Left lung (tissue), 10 donors: ENCODE measurements around the gene GRIP2. TPM values are rescaled to one million over a fixed set of nuclear protein-coding genes. Genes with fewer than 3 reads are reported as not detected.

ENCODE experiments used
- ATAC-seq: fragments of 200-7000 bp; cut with Tn5 transposase; one replicate; pipeline ENCODE4 v1.9.1; 2020; ENCODE audit warnings: moderate library complexity
- DNase-seq, 4 donors: peaks; one replicate each; pipeline ENCODE4 v3.0.0-alpha.2; 2013 to 2020
- H3K27ac ChIP-seq, 2 donors: fragments of 200-600 bp; sonication (generic) in 1 of 2; one replicate each; pipeline versions ENCODE4 v1.5.0 to v1.8.0; 2020 to 2021
- H3K27me3 ChIP-seq, 2 donors: fragments of 200-600 bp; sonication (generic) in 1 of 2; one replicate each; pipeline versions ENCODE4 v1.5.0 to v1.8.0; 2020 to 2021
- H3K36me3 ChIP-seq, 2 donors: fragments of 200-600 bp; sonication (generic) in 1 of 2; one replicate each; pipeline versions ENCODE4 v1.5.0 to v1.8.0; 2020 to 2021
- H3K4me1 ChIP-seq, 2 donors: fragments of 200-600 bp; one replicate each; pipeline ENCODE4 v1.8.0; 2021
- H3K4me3 ChIP-seq, 2 donors: fragments of 200-600 bp; sonication (generic) in 1 of 2; one replicate each; pipeline versions ENCODE4 v1.5.0 to v1.8.0; 2020 to 2021; ENCODE audit warnings: mild to moderate bottlenecking in 1 of 2
- H3K9me3 ChIP-seq, 2 donors: fragments of 200-600 bp; sonication (generic) in 1 of 2; one replicate each; pipeline versions ENCODE4 v1.5.0 to v1.8.0; 2020 to 2021
- intact Hi-C, 2 donors: fragments of 100-400 bp; cut with DNase I; formaldehyde crosslinking; loops; one replicate each; pipeline versions ENCODE4 v1.11.2 to v1.14.2; 2022
- polyA plus RNA-seq, 6 donors: library from polyadenylated mRNA; unstranded; fragments of 120-200 nt; gene quantifications; one replicate each; pipeline ENCODE4 v1.2.1, GENCODE V29; 2013; ENCODE audit not compliant: insufficient read length in 6 of 6
- total RNA-seq, 2 donors: library from RNA; stranded (reverse); fragmentation: NEBNext Ultra II Directional; extraction: Animal tissue kit (Norgen Biotek cat#: 25700); gene quantifications; one replicate each; pipeline ENCODE4 v1.2.1, GENCODE V29; 2021
- TF ChIP-seq, protein P1 (sequence below), 2 donors: fragments of 200-600 bp; sonication (generic) in 1 of 2; IDR thresholded peaks; one replicate each; pipeline versions ENCODE4 v1.5.0 to v1.8.0; 2021; ENCODE audit warnings: antibody characterized with exemption in 2 of 2
- donor health status: DM: no; HTN: yes; CAD: no.
- donor health status: DM: no; HTN: no; CAD: no.

The GRIP2 gene
- total and polyA plus RNA-seq, 8 donors, result 0.31 to 1.9 (median 1.1) TPM

DNA sequence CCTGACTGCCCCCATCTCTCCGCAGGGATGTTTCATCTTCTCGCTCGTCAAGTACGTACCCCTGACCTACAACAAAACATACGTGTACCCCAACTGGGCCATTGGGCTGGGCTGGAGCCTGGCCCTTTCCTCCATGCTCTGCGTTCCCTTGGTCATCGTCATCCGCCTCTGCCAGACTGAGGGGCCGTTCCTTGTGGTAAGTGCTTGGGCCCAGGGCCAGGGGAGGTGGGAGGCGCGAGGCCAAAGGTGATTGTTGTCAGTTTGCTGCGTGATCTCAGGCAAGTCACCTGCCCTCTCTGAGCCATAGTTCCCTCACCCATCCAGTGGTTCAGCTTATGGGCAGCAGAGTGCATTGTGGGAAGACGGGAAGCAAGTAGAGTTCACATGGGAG, 58.5 kb downstream of the GRIP2 start:
- DNase-seq, result no peak
- no peaks in the 10 kb centered on the region for H3K27me3 ChIP-seq
- no peak overlapping the region for H3K4me3 ChIP-seq
- TF ChIP-seq, protein P1, sequence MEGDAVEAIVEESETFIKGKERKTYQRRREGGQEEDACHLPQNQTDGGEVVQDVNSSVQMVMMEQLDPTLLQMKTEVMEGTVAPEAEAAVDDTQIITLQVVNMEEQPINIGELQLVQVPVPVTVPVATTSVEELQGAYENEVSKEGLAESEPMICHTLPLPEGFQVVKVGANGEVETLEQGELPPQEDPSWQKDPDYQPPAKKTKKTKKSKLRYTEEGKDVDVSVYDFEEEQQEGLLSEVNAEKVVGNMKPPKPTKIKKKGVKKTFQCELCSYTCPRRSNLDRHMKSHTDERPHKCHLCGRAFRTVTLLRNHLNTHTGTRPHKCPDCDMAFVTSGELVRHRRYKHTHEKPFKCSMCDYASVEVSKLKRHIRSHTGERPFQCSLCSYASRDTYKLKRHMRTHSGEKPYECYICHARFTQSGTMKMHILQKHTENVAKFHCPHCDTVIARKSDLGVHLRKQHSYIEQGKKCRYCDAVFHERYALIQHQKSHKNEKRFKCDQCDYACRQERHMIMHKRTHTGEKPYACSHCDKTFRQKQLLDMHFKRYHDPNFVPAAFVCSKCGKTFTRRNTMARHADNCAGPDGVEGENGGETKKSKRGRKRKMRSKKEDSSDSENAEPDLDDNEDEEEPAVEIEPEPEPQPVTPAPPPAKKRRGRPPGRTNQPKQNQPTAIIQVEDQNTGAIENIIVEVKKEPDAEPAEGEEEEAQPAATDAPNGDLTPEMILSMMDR (IDR thresholded peaks at IDR 0.05), result no peak
- intact Hi-C loops, result no loop called here
- ATAC-seq, result no peak
- no peak overlapping the region for H3K27ac ChIP-seq
- H3K4me1 ChIP-seq, result no peaks in the 10 kb centered on the region
- H3K9me3 ChIP-seq, result no peaks in the 10 kb centered on the region
- peaks cover 0 to 100% of the 10 kb centered on the region in 2 donors for H3K36me3 ChIP-seq

- Histone ChIP-seq H3K27ac (no peak overlapping the region), H3K36me3 (peaks cover 0 to 100% of the 10 kb centered on the region in 2 donors), H3K4me3 (no peak overlapping the region), H3K9me3 (no peaks in the 10 kb centered on the region), H3K27me3 (no peaks in the 10 kb centered on the region), H3K4me1 (no peaks in the 10 kb centered on the region)
- DNase-seq (no peak), ATAC-seq (no peak)
- TF ChIP-seq, protein P1 (IDR thresholded peaks at IDR 0.05), result no peak
- intact Hi-C loops, result no loop called here
Measured at GRCh38 chr3:14481018-14481645, 59.0 kb downstream of the GRIP2 start.

GRCh38 chr3:14480207-14481017, 59.7 kb downstream of the GRIP2 start:
- Histone ChIP-seq H3K9me3 (no peaks in the 10 kb centered on the region), H3K4me1 (no peaks in the 10 kb centered on the region), H3K27ac (no peak overlapping the region), H3K27me3 (no peaks in the 10 kb centered on the region), H3K4me3 (no peak overlapping the region), H3K36me3 (peaks cover 0 to 100% of the 10 kb centered on the region in 2 donors)
- peak; percentile 59 for ATAC-seq
- intact Hi-C loops, result no loop called here
- no peak for DNase-seq
- TF ChIP-seq, protein P1 (IDR thresholded peaks at IDR 0.05), result no peak

DNA sequence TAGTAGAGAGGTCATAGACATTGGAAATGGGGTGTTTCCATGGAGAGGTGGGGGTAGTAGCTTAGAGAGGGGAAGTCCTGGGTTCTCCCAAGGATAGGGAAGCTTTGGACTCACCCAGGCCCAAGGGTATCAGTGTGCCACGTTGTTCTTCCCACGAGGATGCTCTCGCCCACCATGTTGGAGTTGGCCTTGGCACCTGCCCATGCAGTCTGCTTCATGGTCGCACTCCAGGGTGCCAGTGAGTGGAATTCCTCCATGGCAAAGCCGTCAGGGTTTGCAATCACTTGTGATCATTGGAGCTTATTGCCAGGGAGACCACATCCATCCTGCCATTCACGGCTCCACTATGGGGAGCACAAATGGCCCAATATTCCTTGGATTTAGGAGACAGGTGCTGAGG, 60.6 kb downstream of the GRIP2 start:
- Histone ChIP-seq H3K36me3 (peaks cover 0 to 100% of the 10 kb centered on the region in 2 donors), H3K4me1 (no peaks in the 10 kb centered on the region), H3K4me3 (no peak overlapping the region), H3K27ac (no peak overlapping the region), H3K9me3 (no peaks in the 10 kb centered on the region), H3K27me3 (no peaks in the 10 kb centered on the region)
- intact Hi-C loops, result no loop called here
- ATAC-seq (no peak), DNase-seq (no peak)
- TF ChIP-seq, protein P1 (IDR thresholded peaks at IDR 0.05), result no peak

- Histone ChIP-seq H3K4me3 (no peak overlapping the region), H3K9me3 (no peaks in the 10 kb centered on the region), H3K4me1 (no peaks in the 10 kb centered on the region), H3K27me3 (no peaks in the 10 kb centered on the region), H3K27ac (no peak overlapping the region), H3K36me3 (peaks cover 0 to 100% of the 10 kb centered on the region in 2 donors)
- TF ChIP-seq, protein P1 (IDR thresholded peaks at IDR 0.05), result no peak
- DNase-seq (no peak), ATAC-seq (no peak)
- intact Hi-C loops, result no loop called here
Measured at GRCh38 chr3:14478956-14479550, 61.1 kb downstream of the GRIP2 start.
